Measurements from ENCODE around the gene HNRNPAB.
A peak's percentile ranks its signal among the peaks of the same experiment; 100 is the strongest.

HNRNPAB gene

GRCh38 chr5:178207917-178208280 lies 3.6 kb downstream of the HNRNPAB start:
- peak; percentile 43; the same call in 1 of the 2 replicates for TF ChIP-seq POLR2A (IDR thresholded peaks at IDR 0.05; ENCODE audit: low read depth, low read length)
- no peak for TF ChIP-seq TAF1 (IDR thresholded peaks at IDR 0.05; ENCODE audit: borderline replicate concordance, low read depth, low read length)
- TF ChIP-seq POLR2AphosphoS5 (IDR thresholded peaks at IDR 0.05; ENCODE audit: low read depth, low read length): peak; percentile 64
- no peak for FAIRE-seq
- no peak for DNase-seq (ENCODE audit: insufficient read length)

GRCh38 chr5:178208540-178209227 lies 4.4 kb downstream of the HNRNPAB start:
- no peak for DNase-seq (ENCODE audit: insufficient read length)
- TF ChIP-seq POLR2AphosphoS5 (IDR thresholded peaks at IDR 0.05; ENCODE audit: low read depth, low read length) (no peak), POLR2A (IDR thresholded peaks at IDR 0.05; ENCODE audit: low read depth, low read length) (peak; percentile 50; the same call in 1 of the 2 replicates), TAF1 (IDR thresholded peaks at IDR 0.05; ENCODE audit: borderline replicate concordance, low read depth, low read length) (no peak)
- no peak for FAIRE-seq

GRCh38 chr5:178209334-178210072 lies 5.2 kb downstream of the HNRNPAB start:
- FAIRE-seq (no peak), DNase-seq (ENCODE audit: insufficient read length) (no peak)
- TF ChIP-seq TAF1 (IDR thresholded peaks at IDR 0.05; ENCODE audit: borderline replicate concordance, low read depth, low read length) (no peak), POLR2A (IDR thresholded peaks at IDR 0.05; ENCODE audit: low read depth, low read length) (peak; percentile 29; the same call in 1 of the 2 replicates), POLR2AphosphoS5 (IDR thresholded peaks at IDR 0.05; ENCODE audit: low read depth, low read length) (peak; percentile 37)

- FAIRE-seq (no peak), DNase-seq (ENCODE audit: insufficient read length) (no peak)
- TF ChIP-seq POLR2AphosphoS5 (IDR thresholded peaks at IDR 0.05; ENCODE audit: low read depth, low read length) (0 out of 2 replicates have a peak, but pooled peaks have one; percentile 40), POLR2A (IDR thresholded peaks at IDR 0.05; ENCODE audit: low read depth, low read length) (no peak; the same call in 1 of the 2 replicates), TAF1 (IDR thresholded peaks at IDR 0.05; ENCODE audit: borderline replicate concordance, low read depth, low read length) (no peak)
Measured at GRCh38 chr5:178210073-178210535, 5.8 kb downstream of the HNRNPAB start.

GRCh38 chr5:178210686-178211085 lies 6.4 kb downstream of the HNRNPAB start:
- DNase-seq (ENCODE audit: insufficient read length) (no peak), FAIRE-seq (no peak)
- TF ChIP-seq POLR2A (IDR thresholded peaks at IDR 0.05; ENCODE audit: low read depth, low read length) (no peak), POLR2AphosphoS5 (IDR thresholded peaks at IDR 0.05; ENCODE audit: low read depth, low read length) (no peak), TAF1 (IDR thresholded peaks at IDR 0.05; ENCODE audit: borderline replicate concordance, low read depth, low read length) (no peak)

GRCh38 chr5:178211095-178212048 lies 7.0 kb downstream of the HNRNPAB start:
- DNase-seq (ENCODE audit: insufficient read length) (no peak), FAIRE-seq (no peak)
- 0 out of 2 replicates have a peak, but pooled peaks have one; percentile 15 for TF ChIP-seq POLR2AphosphoS5 (IDR thresholded peaks at IDR 0.05; ENCODE audit: low read depth, low read length)
- no peak; the same call in 1 of the 2 replicates for TF ChIP-seq POLR2A (IDR thresholded peaks at IDR 0.05; ENCODE audit: low read depth, low read length)

GRCh38 chr5:178212241-178213002 lies 8.1 kb downstream of the HNRNPAB start:
- DNase-seq (ENCODE audit: insufficient read length) (no peak), FAIRE-seq (no peak)
- TF ChIP-seq POLR2A (IDR thresholded peaks at IDR 0.05; ENCODE audit: low read depth, low read length) (peak; percentile 54), POLR2AphosphoS5 (IDR thresholded peaks at IDR 0.05; ENCODE audit: low read depth, low read length) (peak; percentile 86), TAF1 (IDR thresholded peaks at IDR 0.05; ENCODE audit: borderline replicate concordance, low read depth, low read length) (no peak)

GRCh38 chr5:178213003-178213461 lies 8.7 kb downstream of the HNRNPAB start:
- no peak for FAIRE-seq
- peak; percentile 24; the same call in 1 of the 2 replicates for TF ChIP-seq POLR2AphosphoS5 (IDR thresholded peaks at IDR 0.05; ENCODE audit: low read depth, low read length)
- TF ChIP-seq TAF1 (IDR thresholded peaks at IDR 0.05; ENCODE audit: borderline replicate concordance, low read depth, low read length): no peak
- TF ChIP-seq POLR2A (IDR thresholded peaks at IDR 0.05; ENCODE audit: low read depth, low read length): peak; percentile 66
- no peak for DNase-seq (ENCODE audit: insufficient read length)

GRCh38 chr5:178213748-178214151 lies 9.4 kb downstream of the HNRNPAB start:
- TF ChIP-seq POLR2A (IDR thresholded peaks at IDR 0.05; ENCODE audit: low read depth, low read length) (no peak), TAF1 (IDR thresholded peaks at IDR 0.05; ENCODE audit: borderline replicate concordance, low read depth, low read length) (no peak), POLR2AphosphoS5 (IDR thresholded peaks at IDR 0.05; ENCODE audit: low read depth, low read length) (no peak)
- no peak for DNase-seq (ENCODE audit: insufficient read length)
- no peak for FAIRE-seq

- FAIRE-seq (no peak), DNase-seq (ENCODE audit: insufficient read length) (no peak)
- TF ChIP-seq TAF1 (IDR thresholded peaks at IDR 0.05; ENCODE audit: borderline replicate concordance, low read depth, low read length): no peak
- TF ChIP-seq POLR2AphosphoS5 (IDR thresholded peaks at IDR 0.05; ENCODE audit: low read depth, low read length): peak; percentile 96
- peak; percentile 69 for TF ChIP-seq POLR2A (IDR thresholded peaks at IDR 0.05; ENCODE audit: low read depth, low read length)
Measured at GRCh38 chr5:178214160-178214803, 9.9 kb downstream of the HNRNPAB start.
